Suprapubic skin (tissue), 3 donors: ENCODE results near the gene MAF.

Experiments used
- POLR2A ChIP-seq, 2 donors: fragments of 450-650 bp; IDR thresholded peaks; one replicate each; pipeline ENCODE4 v1.6.1; 2017; ENCODE audit warnings: antibody characterized with exemption in 2 of 2, mild to moderate bottlenecking in 2 of 2, moderate library complexity in 2 of 2
- TF ChIP-seq, protein P1 (sequence below), 2 donors: fragments of 200-600 bp in 1 of 2; fragments of 450-650 bp in 1 of 2; sonication (generic) in 1 of 2; IDR thresholded peaks; one replicate each; pipeline ENCODE4 v1.5.1; 2016 to 2019; ENCODE audit warnings: antibody characterized with exemption in 2 of 2, mild to moderate bottlenecking in 1 of 2, moderate library complexity in 1 of 2

DNA sequence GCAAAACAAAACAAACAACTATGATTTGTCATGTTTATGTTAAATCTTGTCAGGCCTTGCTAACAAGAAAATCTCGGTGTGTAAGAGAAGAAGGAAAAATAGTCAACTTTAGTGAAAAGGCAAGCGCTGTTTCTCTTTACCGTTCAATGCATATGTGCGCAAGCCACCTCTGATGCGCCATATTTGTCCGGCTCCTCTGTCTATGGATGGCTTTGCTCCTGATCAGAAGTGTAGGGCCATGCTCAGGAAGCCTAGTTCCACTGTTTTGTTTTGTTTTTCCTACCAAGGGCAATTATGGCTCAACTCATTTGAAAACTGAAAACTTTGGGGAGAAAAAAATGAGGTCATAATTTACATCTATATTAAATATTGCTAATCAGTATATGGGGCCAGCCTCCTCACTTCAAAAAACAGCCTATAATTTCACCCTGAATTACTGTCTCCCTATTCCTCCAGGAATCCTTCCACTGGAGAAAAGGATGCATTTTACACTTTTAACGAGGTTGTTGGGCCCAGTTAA is 4.5 kb downstream of the MAF start:
- TF ChIP-seq, protein P1, sequence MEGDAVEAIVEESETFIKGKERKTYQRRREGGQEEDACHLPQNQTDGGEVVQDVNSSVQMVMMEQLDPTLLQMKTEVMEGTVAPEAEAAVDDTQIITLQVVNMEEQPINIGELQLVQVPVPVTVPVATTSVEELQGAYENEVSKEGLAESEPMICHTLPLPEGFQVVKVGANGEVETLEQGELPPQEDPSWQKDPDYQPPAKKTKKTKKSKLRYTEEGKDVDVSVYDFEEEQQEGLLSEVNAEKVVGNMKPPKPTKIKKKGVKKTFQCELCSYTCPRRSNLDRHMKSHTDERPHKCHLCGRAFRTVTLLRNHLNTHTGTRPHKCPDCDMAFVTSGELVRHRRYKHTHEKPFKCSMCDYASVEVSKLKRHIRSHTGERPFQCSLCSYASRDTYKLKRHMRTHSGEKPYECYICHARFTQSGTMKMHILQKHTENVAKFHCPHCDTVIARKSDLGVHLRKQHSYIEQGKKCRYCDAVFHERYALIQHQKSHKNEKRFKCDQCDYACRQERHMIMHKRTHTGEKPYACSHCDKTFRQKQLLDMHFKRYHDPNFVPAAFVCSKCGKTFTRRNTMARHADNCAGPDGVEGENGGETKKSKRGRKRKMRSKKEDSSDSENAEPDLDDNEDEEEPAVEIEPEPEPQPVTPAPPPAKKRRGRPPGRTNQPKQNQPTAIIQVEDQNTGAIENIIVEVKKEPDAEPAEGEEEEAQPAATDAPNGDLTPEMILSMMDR (IDR thresholded peaks at IDR 0.05), result no peak
- TF ChIP-seq POLR2A (IDR thresholded peaks at IDR 0.05), result no peak
